Astrocyte (in vitro differentiated cells and primary cell): Measurements from ENCODE around the gene TOLLIP. TPM values are rescaled to one million over a fixed set of nuclear protein-coding genes. Genes with fewer than 3 reads are reported as not detected.

Experiments
- DNase-seq: peaks from one replicate; pipeline ENCODE4 v3.0.0-alpha.2; 2010; ENCODE audit warnings: low read depth
- FAIRE-seq: peaks from 2 replicates; lab custom pipeline; 2011; peaks lifted over from hg19 to GRCh38; lab: Jason Lieb, UNC
- H2AFZ ChIP-seq: 2 replicates; pipeline ENCODE4 v1.6.0; 2012; ENCODE audit warnings: low read depth, low read length, inconsistent platforms
- H3K27ac ChIP-seq: 2 replicates; pipeline ENCODE4 v1.5.1; 2011; ENCODE audit warnings: low read depth, low read length, inconsistent platforms
- H3K27me3 ChIP-seq: 2 replicates; pipeline ENCODE4 v1.6.0; 2011; ENCODE audit warnings: low read length, inconsistent platforms; ENCODE audit not compliant: insufficient read depth
- H3K36me3 ChIP-seq: 2 replicates; pipeline ENCODE4 v1.5.1; 2011; ENCODE audit warnings: low read length, inconsistent platforms; ENCODE audit not compliant: insufficient read depth
- H3K4me1 ChIP-seq: 2 replicates; pipeline ENCODE4 v1.5.1; 2011; ENCODE audit warnings: low read length, inconsistent platforms; ENCODE audit not compliant: insufficient read depth
- H3K4me2 ChIP-seq: 2 replicates; pipeline ENCODE4 v1.6.0; 2012; ENCODE audit warnings: low read length, inconsistent platforms
- H3K4me3 ChIP-seq: 2 replicates; pipeline ENCODE4 v1.5.1; 2011; ENCODE audit warnings: low read depth, mild to moderate bottlenecking, low read length, inconsistent platforms; ENCODE audit not compliant: insufficient read depth
- H3K79me2 ChIP-seq: 2 replicates; pipeline ENCODE4 v1.6.0; 2012; ENCODE audit warnings: mild to moderate bottlenecking, low read length, inconsistent platforms; ENCODE audit not compliant: insufficient read depth
- H3K9ac ChIP-seq: 2 replicates; pipeline ENCODE4 v1.6.0; 2012; ENCODE audit warnings: mild to moderate bottlenecking, low read length, inconsistent platforms
- H3K9me3 ChIP-seq: 2 replicates; pipeline ENCODE4 v1.5.1; 2012; ENCODE audit warnings: low read depth, mild to moderate bottlenecking, low read length, inconsistent platforms; ENCODE audit not compliant: insufficient read depth
- H4K20me1 ChIP-seq: 2 replicates; pipeline ENCODE4 v1.6.0; 2012; ENCODE audit warnings: low read length, inconsistent platforms; ENCODE audit not compliant: insufficient read depth
- H3K27ac Mint-ChIP-seq: one replicate; pipeline ENCODE4 v1.8.0; 2021; ENCODE audit warnings: mild to moderate bottlenecking, mixed read lengths; ENCODE audit not compliant: unreplicated experiment
- H3K27me3 Mint-ChIP-seq: one replicate; pipeline ENCODE4 v1.8.0; 2021; ENCODE audit warnings: low read depth, mixed read lengths; ENCODE audit not compliant: unreplicated experiment
- H3K36me3 Mint-ChIP-seq: one replicate; pipeline ENCODE4 v1.8.0; 2021; ENCODE audit warnings: low read depth, mixed read lengths; ENCODE audit not compliant: unreplicated experiment
- H3K4me1 Mint-ChIP-seq: one replicate; pipeline ENCODE4 v1.8.0; 2021; ENCODE audit warnings: low read depth, mixed read lengths; ENCODE audit not compliant: unreplicated experiment
- H3K4me3 Mint-ChIP-seq: one replicate; pipeline ENCODE4 v1.8.0; 2021; ENCODE audit warnings: mild to moderate bottlenecking, moderate library complexity, mixed read lengths; ENCODE audit not compliant: unreplicated experiment
- H3K9me3 Mint-ChIP-seq: one replicate; pipeline ENCODE4 v1.8.0; 2021; ENCODE audit warnings: mild to moderate bottlenecking, mixed read lengths; ENCODE audit not compliant: unreplicated experiment
- CTCF ChIP-seq: IDR thresholded peaks from 2 replicates; pipeline ENCODE4 v1.5.1; 2011; ENCODE audit warnings: low read depth, mild to moderate bottlenecking, inconsistent platforms, low read length, moderate library complexity; ENCODE audit not compliant: insufficient read depth
- EZH2 ChIP-seq: IDR thresholded peaks from 2 replicates; pipeline ENCODE4 v1.6.1; 2012; ENCODE audit warnings: mild to moderate bottlenecking, low read length, inconsistent platforms; ENCODE audit not compliant: insufficient read depth
- total RNA-seq: library from RNA; stranded (reverse); gene quantifications from 2 replicates; pipeline ENCODE4 v1.2.1, GENCODE V29; 2021

The TOLLIP gene
- total RNA-seq, 1 donor from 2014 or later = 46.4 TPM

GRCh38 chr11:1242289-1242688 is 67.1 kb downstream of the TOLLIP start:
- Histone ChIP-seq H3K36me3 (no peaks in the 10 kb centered on the region), H3K4me1 (no peaks in the 10 kb centered on the region), H3K9me3 (peaks cover 5% of the 10 kb centered on the region), H3K27ac (no peak overlapping the region), H3K79me2 (no peaks in the 10 kb centered on the region), H2AFZ (no peak overlapping the region), H3K9ac (no peak overlapping the region), H4K20me1 (no peaks in the 10 kb centered on the region), H3K27me3 (no peaks in the 10 kb centered on the region), H3K4me2 (no peak overlapping the region), H3K4me3 (no peak overlapping the region)
- DNase-seq (no peak), FAIRE-seq (no peak)
- H3K9me3 Mint-ChIP-seq = peaks cover 12% of the 10 kb centered on the region
- peaks cover 6% of the 10 kb centered on the region for H3K27me3 Mint-ChIP-seq
- peaks cover 4% of the 10 kb centered on the region for H3K36me3 Mint-ChIP-seq
- H3K4me3 Mint-ChIP-seq = no peak overlapping the region
- H3K4me1 Mint-ChIP-seq = no peaks in the 10 kb centered on the region
- H3K27ac Mint-ChIP-seq = no peak overlapping the region
- TF ChIP-seq EZH2 = no peak
- no peak for TF ChIP-seq CTCF

- no peak for FAIRE-seq
- H3K79me2 ChIP-seq = no peaks in the 10 kb centered on the region
- Mint-ChIP-seq H3K27ac (no peak overlapping the region), H3K27me3 (peaks cover 7% of the 10 kb centered on the region), H3K36me3 (peaks cover 4% of the 10 kb centered on the region), H3K4me1 (no peaks in the 10 kb centered on the region), H3K9me3 (peaks cover 12% of the 10 kb centered on the region), H3K4me3 (no peak overlapping the region)
- no peak overlapping the region for H3K27ac ChIP-seq
- no peak for DNase-seq
- H3K4me3 ChIP-seq = no peak overlapping the region
- H4K20me1 ChIP-seq = no peaks in the 10 kb centered on the region
- TF ChIP-seq EZH2 (no peak), CTCF (no peak)
- H3K4me2 ChIP-seq = no peak overlapping the region
- H3K36me3 ChIP-seq = no peaks in the 10 kb centered on the region
- no peak overlapping the region for H2AFZ ChIP-seq
- no peaks in the 10 kb centered on the region for H3K4me1 ChIP-seq
- no peaks in the 10 kb centered on the region for H3K27me3 ChIP-seq
- no peak overlapping the region for H3K9ac ChIP-seq
- peaks cover 5% of the 10 kb centered on the region for H3K9me3 ChIP-seq
Observed at GRCh38 chr11:1241706-1242105, 67.7 kb downstream of the TOLLIP start.

GRCh38 chr11:1240771-1241170 is 68.7 kb downstream of the TOLLIP start:
- FAIRE-seq (no peak), DNase-seq (no peak)
- H4K20me1 ChIP-seq = no peaks in the 10 kb centered on the region
- Mint-ChIP-seq H3K27me3 (peaks cover 7% of the 10 kb centered on the region), H3K9me3 (peaks cover 9% of the 10 kb centered on the region), H3K36me3 (peaks cover 4% of the 10 kb centered on the region), H3K4me3 (no peak overlapping the region), H3K27ac (no peak overlapping the region), H3K4me1 (no peaks in the 10 kb centered on the region)
- no peaks in the 10 kb centered on the region for H3K79me2 ChIP-seq
- peaks cover 5% of the 10 kb centered on the region for H3K9me3 ChIP-seq
- H3K27ac ChIP-seq = no peak overlapping the region
- H3K27me3 ChIP-seq = no peaks in the 10 kb centered on the region
- no peak for TF ChIP-seq CTCF
- TF ChIP-seq EZH2 = no peak
- H3K9ac ChIP-seq = no peak overlapping the region
- no peak overlapping the region for H2AFZ ChIP-seq
- no peaks in the 10 kb centered on the region for H3K4me1 ChIP-seq
- no peak overlapping the region for H3K4me2 ChIP-seq
- no peaks in the 10 kb centered on the region for H3K36me3 ChIP-seq
- H3K4me3 ChIP-seq = no peak overlapping the region
